Activated CD4-positive, alpha-beta T cell treated with anti-CD3 and anti-CD28 coated beads, Interleukin-2, amount 50 U/mL, for 24 hours (primary cell): ENCODE measurements around the gene VASN.

Experiments used
- DNase-seq, 2 donors: peaks; one replicate each; pipeline ENCODE4 v3.0.0-alpha.2; 2020; ENCODE audit warnings: low read depth in 1 of 2, low spot score in 1 of 2

Gene VASN

GRCh38 chr16:4401094-4401501, 29.4 kb downstream of the VASN start:
- DNase-seq: no peak

- DNase-seq: no peak
Observed at GRCh38 chr16:4401510-4401909, 29.9 kb downstream of the VASN start.

DNA sequence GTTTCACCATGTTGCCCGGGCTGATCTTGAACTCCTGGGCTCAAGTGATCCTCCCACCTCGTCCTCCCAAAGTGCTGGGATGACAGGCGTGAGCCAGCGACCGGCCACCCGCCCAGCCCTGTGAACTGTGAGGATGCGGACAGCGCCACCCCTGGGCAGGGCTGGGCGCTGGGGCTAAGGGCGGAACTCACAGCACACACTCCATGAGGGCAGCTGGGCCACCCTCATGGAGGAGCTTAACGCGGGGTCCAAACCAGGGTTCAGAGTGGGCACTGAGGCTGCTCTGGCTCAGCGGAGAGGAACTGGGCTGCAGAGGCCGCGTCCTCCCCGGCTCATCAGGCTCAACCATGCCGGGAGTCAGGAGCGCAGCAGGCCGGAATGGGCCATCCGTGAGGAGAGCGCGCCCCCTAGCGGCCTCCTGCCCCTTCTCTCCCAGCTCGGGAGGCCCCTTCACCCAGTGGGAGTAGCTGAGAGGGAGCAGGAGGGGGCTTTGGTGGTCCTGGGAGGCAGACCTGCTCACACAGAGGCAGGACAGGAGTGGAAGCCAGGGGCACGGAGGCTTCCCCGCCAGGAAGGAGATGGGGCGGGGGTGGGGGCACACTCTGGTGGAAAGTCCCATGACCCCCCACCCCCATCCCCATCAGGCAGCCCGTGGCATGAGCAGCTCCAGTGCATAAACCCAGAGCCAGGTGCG, 30.9 kb downstream of the VASN start:
- DNase-seq: peak; percentile 49 to 54

- DNase-seq: no peak
Observed at GRCh38 chr16:4403133-4403949, 31.7 kb downstream of the VASN start.

- no peak for DNase-seq
Observed at GRCh38 chr16:4404247-4404966, 32.8 kb downstream of the VASN start.

- DNase-seq: no peak
Observed at GRCh38 chr16:4404967-4405696, 33.5 kb downstream of the VASN start.

DNA sequence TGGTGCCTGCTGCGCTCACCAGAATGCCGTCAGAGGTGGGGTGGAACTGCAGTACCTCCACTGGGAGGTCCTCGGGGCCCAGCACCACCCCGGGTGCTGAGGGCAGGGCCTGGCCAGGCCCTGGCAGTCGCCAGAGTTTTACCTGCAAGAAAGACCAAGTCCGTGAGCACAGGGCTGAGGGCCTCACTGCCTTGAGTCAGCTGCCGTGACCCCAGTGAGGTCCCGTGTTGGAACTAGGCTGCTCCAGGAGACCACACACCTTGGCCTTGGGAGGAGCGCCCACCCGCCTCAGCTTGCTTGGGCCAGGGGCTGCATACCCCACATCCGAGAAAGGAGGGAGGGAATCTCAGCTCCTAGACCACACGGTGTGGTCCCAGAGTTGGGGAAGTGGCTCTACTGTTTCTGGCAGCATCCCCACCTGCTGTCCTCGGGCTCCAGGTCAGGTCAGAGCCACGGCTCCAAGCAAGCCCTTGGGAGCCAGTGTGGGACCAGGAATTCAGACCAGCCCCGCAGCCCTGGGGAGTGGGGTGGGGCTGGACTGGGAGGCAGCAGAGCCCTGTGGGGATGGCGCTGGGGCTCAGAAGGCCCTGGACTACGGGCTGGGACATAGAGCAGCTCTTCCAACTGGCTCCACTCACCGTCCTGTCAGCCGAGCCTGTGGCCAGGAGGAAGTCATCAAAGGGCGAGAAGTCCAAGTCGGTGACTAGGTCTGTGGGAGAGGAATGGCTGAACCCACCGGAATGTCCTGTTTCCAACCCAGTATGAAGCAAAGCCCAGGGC, 36.1 kb downstream of the VASN start:
- no peak for DNase-seq

DNA sequence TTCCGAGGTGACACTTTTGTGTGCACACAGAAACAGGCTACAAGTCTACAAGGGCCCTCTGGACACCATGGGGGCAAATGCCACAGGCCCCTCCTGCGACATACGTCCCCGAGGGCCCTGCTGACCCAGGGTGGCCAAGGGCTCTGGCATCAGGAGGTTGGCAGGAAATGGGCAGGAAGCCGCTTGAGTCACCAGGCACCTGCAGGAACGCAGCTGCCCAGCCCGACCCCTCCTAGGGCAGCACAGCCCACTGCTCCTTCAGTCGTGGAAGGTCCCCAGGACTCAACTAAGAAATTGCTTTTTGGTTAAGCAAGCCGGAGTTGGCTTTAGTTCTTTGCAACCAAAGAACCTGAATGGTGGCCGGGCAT, 36.7 kb downstream of the VASN start:
- DNase-seq: no peak

DNA sequence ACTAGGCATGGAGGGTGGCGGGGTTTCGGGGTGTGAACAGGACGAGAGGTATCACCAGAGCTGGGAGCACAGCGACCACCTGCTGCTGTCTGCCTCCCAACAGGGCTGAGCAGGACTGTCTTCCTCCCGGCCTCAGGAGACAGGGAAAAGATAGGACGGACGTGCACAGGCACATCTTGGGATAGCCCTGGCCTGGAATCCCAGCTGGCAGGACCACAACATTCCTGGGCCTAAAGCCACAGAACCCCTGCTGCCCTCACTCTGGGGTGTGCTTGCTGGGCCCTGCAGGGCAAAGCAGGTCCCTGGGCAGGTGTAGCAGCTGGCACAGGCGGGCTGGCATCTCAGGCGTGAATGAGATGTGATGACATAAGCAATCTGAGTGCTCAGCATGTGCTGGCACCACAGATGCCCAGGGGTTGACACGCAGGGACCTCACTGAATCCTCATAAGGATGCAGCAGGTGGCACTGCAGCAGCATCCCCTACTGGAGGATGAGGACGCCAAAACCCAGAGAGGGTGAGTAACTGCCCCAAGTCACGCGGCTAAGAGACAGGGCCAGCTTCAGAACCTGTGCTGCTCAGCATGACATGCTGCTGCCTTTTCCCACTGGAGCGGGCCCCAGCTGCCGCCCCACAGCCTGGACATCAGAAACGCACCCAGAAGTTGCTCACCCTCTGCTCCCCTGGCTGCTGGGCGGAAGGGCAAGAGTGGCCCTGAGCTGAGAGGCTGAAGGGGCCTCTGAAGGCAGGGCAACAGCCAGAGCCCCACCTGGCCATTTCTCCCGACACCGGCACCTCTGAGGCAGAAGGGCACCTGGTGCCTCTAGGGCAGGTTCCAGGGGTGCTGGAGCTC, 37.7 kb downstream of the VASN start:
- no peak for DNase-seq

DNA sequence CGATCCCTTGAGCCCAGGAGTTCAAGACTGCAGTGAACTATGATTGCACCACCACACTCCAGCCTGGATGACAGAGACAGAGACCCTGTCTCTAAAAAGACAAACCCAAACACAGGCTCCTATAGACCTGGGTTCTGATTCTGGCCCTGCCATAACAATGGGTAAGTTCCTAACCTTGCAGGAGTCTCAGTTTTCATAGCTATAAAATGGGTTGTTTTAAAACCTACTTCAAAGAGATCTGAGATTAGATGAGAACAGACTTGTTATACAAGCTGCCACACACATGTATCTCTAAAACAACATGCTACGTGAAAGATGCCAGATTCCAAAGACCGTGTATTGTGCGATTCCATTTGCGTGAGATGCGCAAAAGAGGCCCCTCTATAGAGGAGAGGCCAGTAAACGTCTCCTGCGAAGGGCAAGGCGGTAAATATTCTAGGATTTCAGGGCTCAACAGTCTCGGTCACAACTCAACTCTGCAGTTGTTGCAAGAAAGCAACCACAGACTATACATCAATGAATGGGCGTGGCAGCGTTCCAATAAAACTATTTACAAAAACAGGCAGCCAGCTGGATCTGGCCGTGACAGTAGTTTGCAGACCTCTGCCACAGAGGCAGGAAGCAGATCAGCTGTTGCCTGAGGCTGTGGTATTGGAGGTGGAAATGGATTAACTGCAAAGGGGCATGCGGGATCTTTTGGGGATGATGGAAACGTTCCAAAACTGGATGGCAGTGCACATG, 38.9 kb downstream of the VASN start:
- DNase-seq: no peak

DNA sequence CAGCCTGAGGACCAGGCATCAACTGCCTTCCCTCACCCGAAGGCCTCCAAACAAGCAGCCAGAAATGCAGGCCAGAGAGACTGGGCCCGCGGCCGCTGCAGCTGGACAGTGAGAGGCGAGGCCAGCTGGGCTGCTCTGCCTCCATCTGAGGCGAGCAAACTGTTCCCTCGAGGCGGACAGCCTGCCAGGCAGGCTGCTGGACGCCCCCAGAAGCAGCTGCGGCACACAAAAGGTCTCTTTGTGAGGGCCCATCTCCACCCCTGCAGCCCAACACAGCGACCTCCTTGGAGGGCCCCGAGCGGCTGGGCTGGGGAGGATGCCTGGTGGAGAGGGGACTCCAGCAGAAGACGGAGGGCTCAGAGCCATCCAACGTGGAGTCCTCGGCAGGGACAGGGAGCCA, 40.0 kb downstream of the VASN start:
- no peak for DNase-seq

DNA sequence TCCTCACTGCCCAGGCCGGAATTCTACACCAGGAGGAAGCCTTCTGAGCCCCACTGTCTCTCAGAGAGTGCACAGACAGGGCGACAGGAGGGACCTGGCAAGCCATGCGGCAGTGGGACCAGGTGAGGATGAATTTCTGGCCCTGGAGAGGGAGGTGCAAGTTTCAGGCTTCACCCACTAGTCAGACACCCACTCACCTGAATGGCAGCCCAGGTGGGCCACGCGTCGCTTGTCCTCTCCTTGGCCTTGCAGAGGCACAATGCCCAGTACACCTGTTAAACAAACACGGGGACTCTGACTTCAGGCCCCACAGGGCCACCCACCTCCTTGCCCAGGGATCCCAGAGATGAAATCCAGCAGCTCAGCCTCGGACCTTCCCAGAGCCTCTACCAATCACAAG, 40.5 kb downstream of the VASN start:
- DNase-seq: no peak

DNA sequence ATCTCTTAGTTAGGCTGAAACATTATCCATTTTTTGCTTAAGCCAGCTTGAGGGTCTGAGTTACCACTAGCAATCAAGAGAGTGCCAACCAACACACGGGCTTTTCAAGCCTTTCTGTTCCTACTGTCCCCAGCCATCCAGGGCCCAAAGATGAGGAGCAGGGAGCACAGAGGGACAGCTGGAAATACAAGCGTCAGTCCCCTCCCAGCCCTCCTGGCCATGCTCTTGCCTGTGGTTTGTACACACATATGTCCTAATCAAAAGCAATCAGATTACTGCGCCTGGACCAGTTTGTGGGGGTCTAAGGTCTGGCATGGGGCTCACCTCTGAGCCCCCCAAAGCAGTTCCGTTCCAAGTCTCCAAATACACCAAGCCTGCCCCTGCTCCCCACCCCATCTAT, 41.2 kb downstream of the VASN start:
- DNase-seq: no peak

DNA sequence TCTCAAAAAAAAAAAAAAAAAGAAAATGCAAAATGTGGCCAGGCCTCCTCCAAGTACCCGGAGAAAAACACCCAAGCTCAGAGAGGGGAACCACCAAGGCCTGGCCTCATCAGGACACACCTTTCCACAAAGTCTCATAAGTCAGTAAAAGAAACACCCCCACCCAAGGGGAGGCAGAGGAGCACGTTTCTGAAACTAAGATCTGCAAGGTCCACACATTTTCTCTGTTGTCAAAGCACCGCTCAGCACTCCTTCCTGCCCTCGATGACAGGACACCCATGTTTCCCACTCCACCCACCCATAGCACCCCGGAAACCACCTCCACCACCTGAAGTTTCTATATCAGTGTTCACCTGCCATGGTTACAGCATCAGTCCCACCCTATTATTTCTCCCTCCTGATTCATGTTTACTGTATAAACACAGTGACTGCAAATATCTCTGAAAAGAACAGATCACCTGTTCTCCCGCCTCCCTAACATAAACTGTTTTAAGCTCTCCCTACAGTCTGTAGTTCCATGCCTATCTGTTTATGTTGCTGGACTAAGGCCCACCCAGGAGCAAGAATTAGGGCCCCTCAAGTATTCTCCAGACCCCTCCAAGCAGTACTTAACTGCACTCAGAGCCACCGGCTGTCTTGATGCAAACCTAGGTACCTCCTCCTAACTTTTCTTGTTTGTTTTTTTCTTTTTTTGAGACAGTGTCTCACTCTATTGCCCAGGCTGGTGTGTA, 42.7 kb downstream of the VASN start:
- DNase-seq: peak; percentile 56 to 80

DNA sequence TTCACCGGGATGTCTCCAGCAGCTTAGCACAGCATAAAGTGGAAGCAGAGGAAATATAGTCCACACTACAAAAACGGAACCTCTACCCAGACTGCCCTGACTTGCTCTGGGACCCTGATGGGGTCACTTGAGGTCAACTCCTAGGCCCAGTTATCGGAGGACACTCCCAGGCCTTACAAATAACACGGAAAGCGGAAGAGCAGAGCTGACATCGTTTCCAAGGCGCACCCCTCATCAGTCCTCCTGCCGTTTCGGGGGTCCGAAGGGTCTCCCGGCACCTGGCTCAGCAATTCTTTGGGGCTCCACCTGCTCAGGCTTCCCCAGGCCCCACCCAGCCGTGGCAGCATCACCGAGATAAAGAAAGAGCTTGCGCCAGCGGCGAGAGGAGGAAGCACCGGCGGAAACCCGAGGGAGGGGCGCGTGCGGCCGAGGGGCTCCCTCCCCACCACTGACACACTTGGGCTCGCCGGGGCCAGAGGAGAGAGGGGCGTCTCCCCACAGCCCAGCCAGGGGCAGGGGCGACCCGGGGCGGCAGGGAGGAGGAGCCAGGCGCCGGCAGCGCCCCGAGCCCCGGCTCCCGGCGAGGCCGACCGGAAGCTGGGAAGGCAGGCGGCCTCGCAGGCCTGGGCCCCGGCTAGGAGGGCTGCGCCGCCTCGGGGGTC, 44.0 kb downstream of the VASN start:
- no peak for DNase-seq

DNA sequence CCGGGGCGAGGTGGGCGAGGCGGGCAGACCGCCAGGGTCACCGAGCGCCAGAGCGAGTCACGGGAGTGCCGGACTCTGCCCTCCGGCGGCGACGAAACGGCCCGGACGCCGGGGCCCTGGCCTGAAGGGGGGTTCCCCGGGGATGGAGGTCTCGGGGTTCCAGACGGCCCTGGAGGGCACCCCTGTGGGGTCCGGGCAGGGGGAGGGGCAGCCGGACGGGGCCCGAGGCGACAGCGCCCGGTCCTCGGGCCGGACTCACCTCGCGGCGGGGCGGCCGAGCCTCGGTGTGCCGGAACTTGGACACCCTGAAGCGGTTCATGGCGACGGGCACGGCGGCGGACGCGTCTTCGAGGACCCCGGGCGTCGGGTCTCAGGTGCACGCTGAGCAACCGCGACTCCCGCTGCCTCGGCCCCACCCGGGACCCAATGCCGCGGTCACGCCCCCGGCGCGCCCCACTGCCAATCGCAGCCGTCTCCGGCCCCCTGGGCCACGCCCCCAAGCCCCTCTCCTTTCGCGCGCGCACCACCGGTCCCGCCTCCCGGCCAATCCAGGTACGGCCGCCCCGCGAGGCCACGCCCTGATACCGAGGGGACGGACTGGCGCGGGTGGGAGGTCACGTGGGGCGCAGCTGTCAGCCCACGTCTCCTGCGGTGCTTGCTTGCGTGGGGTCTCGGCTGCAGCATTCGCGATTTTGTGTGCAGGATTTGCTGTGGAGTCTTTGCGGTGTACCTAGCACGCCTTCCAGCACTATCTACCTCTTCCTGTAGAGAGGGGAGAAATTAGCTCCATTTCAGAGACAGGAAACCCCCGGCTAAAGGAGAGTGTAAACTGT, 44.8 kb downstream of the VASN start, which contains the start of gene CORO7:
CORO7 (minus strand) TSS at position 397 of the 833 bp plus-strand sequence; CDS start at position 319, 78 bp downstream.
- DNase-seq: peak; percentile 95
